ENCODE results near the gene COL24A1. TPM values are rescaled to one million over a fixed set of nuclear protein-coding genes. Genes with fewer than 3 reads are reported as not detected.

COL24A1 gene
- total and polyA plus RNA-seq, 2 donors (not counting 1 experiment from before 2014, with no cell fraction given), result not detected

- Mint-ChIP-seq H3K4me1 (no peaks in the 10 kb centered on the region), H3K9me3 (ENCODE audit: insufficient read depth) (no peaks in the 10 kb centered on the region), H3K4me3 (no peak overlapping the region), H3K27ac (no peak overlapping the region), H3K27me3 (no peaks in the 10 kb centered on the region)
- Histone ChIP-seq H4K20me1 (ENCODE audit: control insufficient read depth, insufficient read depth, low read length, poor library complexity, severe bottlenecking) (no peaks in the 10 kb centered on the region), H3K79me2 (ENCODE audit: control insufficient read depth, insufficient read depth, low read length) (no peaks in the 10 kb centered on the region), H3K36me3 (replicated peaks in 1 of 2; ENCODE audit: control extremely low read depth in 1 of 2, control insufficient read depth in 1 of 2, extremely low read depth in 1 of 2, insufficient read depth in 2 of 2, low read length in 1 of 2) (no peaks in the 10 kb centered on the region), H3K9ac (ENCODE audit: low read length) (no peak overlapping the region), H3K4me1 (ENCODE audit: control insufficient read depth in 2 of 2, insufficient read depth in 2 of 2, low read length in 2 of 2) (no peaks in the 10 kb centered on the region), H3K4me3 (ENCODE audit: control extremely low read depth in 1 of 5, extremely low read depth in 1 of 5, insufficient read depth in 1 of 5, low read depth in 2 of 5, low read length in 4 of 5) (no peak overlapping the region), H3K27me3 (replicated peaks in 1 of 4; ENCODE audit: control extremely low read depth in 1 of 4, control insufficient read depth in 3 of 4, insufficient read depth in 4 of 4, low read length in 3 of 4) (peaks cover 0 to 3% (median 0%) of the 10 kb centered on the region in 4 experiments), H3K9me3 (ENCODE audit: control extremely low read depth in 1 of 3, control insufficient read depth in 2 of 3, insufficient read depth in 1 of 3, low read length in 2 of 3) (no peaks in the 10 kb centered on the region), H3K27ac (ENCODE audit: low read length in 2 of 2) (no peak overlapping the region), H3K4me2 (replicated peaks; ENCODE audit: low read depth, low read length, poor library complexity, severe bottlenecking) (no peak overlapping the region), H2AFZ (ENCODE audit: insufficient read depth, low read depth, low read length, poor library complexity, severe bottlenecking) (no peak overlapping the region)
- ATAC-seq (ENCODE audit: low read depth) (no peak), DNase-seq (no peak)
- intact Hi-C loops (cut with micrococcal nuclease), result no loop called here
- no peak for TF ChIP-seq EZH2 (IDR thresholded peaks at IDR 0.05; ENCODE audit: borderline replicate concordance, insufficient read depth, low read depth, low read length, poor library complexity, severe bottlenecking)
- ChIA-PET CTCF (no interaction called here), POLR2A (no interaction called here)
- WGBS (ENCODE audit: insufficient coverage), result 85% methylated on average over 2 of the region's 3 CpGs
Measured at GRCh38 chr1:86068841-86069756, 87.5 kb downstream of the COL24A1 start.

- ChIA-PET CTCF (no interaction called here), POLR2A (no interaction called here)
- Mint-ChIP-seq H3K27me3 (no peaks in the 10 kb centered on the region), H3K4me3 (no peak overlapping the region), H3K4me1 (no peaks in the 10 kb centered on the region), H3K9me3 (ENCODE audit: insufficient read depth) (no peaks in the 10 kb centered on the region), H3K27ac (no peak overlapping the region)
- ATAC-seq (ENCODE audit: low read depth) (no peak), DNase-seq (no peak)
- no peak overlapping the region for H3K4me3 ChIP-seq (ENCODE audit: control extremely low read depth in 1 of 5, extremely low read depth in 1 of 5, insufficient read depth in 1 of 5, low read depth in 2 of 5, low read length in 4 of 5)
- TF ChIP-seq CTCF (IDR thresholded peaks at IDR 0.05) (no peak), EZH2 (IDR thresholded peaks at IDR 0.05; ENCODE audit: borderline replicate concordance, insufficient read depth, low read depth, low read length, poor library complexity, severe bottlenecking) (no peak)
- 90% methylated on average over 2 of the region's 3 CpGs for WGBS (ENCODE audit: insufficient coverage)
- no peaks in the 10 kb centered on the region for H3K9me3 ChIP-seq (ENCODE audit: control extremely low read depth in 1 of 3, control insufficient read depth in 2 of 3, insufficient read depth in 1 of 3, low read length in 2 of 3)
- intact Hi-C loops (cut with micrococcal nuclease), result no loop called here
- H3K4me1 ChIP-seq (ENCODE audit: control insufficient read depth in 2 of 2, insufficient read depth in 2 of 2, low read length in 2 of 2), result no peaks in the 10 kb centered on the region
- no peak overlapping the region for H3K9ac ChIP-seq (ENCODE audit: low read length)
- no peaks in the 10 kb centered on the region for H3K36me3 ChIP-seq (replicated peaks in 1 of 2; ENCODE audit: control extremely low read depth in 1 of 2, control insufficient read depth in 1 of 2, extremely low read depth in 1 of 2, insufficient read depth in 2 of 2, low read length in 1 of 2)
- peaks cover 0 to 3% (median 0%) of the 10 kb centered on the region in 4 experiments for H3K27me3 ChIP-seq (replicated peaks in 1 of 4; ENCODE audit: control extremely low read depth in 1 of 4, control insufficient read depth in 3 of 4, insufficient read depth in 4 of 4, low read length in 3 of 4)
- no peak overlapping the region for H3K4me2 ChIP-seq (replicated peaks; ENCODE audit: low read depth, low read length, poor library complexity, severe bottlenecking)
- no peaks in the 10 kb centered on the region for H3K79me2 ChIP-seq (ENCODE audit: control insufficient read depth, insufficient read depth, low read length)
- no peak overlapping the region for H3K27ac ChIP-seq (ENCODE audit: low read length in 2 of 2)
- no peak overlapping the region for H2AFZ ChIP-seq (ENCODE audit: insufficient read depth, low read depth, low read length, poor library complexity, severe bottlenecking)
- H4K20me1 ChIP-seq (ENCODE audit: control insufficient read depth, insufficient read depth, low read length, poor library complexity, severe bottlenecking), result no peaks in the 10 kb centered on the region
Measured at GRCh38 chr1:86068271-86068721, 88.3 kb downstream of the COL24A1 start.
